Trophoblast cell (in vitro differentiated cells and primary cell): ENCODE data around the gene DAAM2.
A peak's percentile ranks its signal among the peaks of the same experiment; 100 is the strongest.

Experiments used
- DNase-seq, 2 donors: peaks; one replicate each; pipeline ENCODE4 v3.0.0-alpha.2; 2016
- H2AFZ ChIP-seq: 2 replicates; pipeline ENCODE4 v1.6.1; 2013; ENCODE audit warnings: low read length, moderate library complexity, mild to moderate bottlenecking; ENCODE audit not compliant: insufficient read depth, poor library complexity
- H2AK5ac ChIP-seq: 2 replicates; pipeline ENCODE4 v1.6.1; 2013; ENCODE audit warnings: mild to moderate bottlenecking, low read length
- H2BK120ac ChIP-seq: 2 replicates; pipeline ENCODE4 v1.6.1; 2013; ENCODE audit warnings: low read length, mild to moderate bottlenecking, moderate library complexity; ENCODE audit not compliant: insufficient read depth, poor library complexity
- H2BK12ac ChIP-seq: 2 replicates; pipeline ENCODE4 v1.6.1; 2013; ENCODE audit warnings: mild to moderate bottlenecking, low read length, moderate library complexity
- H2BK5ac ChIP-seq: 2 replicates; pipeline ENCODE4 v1.6.1; 2013; ENCODE audit warnings: low read length, low read depth, moderate library complexity, mild to moderate bottlenecking; ENCODE audit not compliant: poor library complexity
- H3K14ac ChIP-seq: 2 replicates; pipeline ENCODE4 v1.6.1; 2013; ENCODE audit warnings: mild to moderate bottlenecking, low read length
- H3K18ac ChIP-seq: 2 replicates; pipeline ENCODE4 v1.6.1; 2013; ENCODE audit warnings: mild to moderate bottlenecking, low read length
- H3K23ac ChIP-seq: 2 replicates; pipeline ENCODE4 v1.6.1; 2013; ENCODE audit warnings: low read length
- H3K27ac ChIP-seq: 2 replicates; pipeline ENCODE4 v1.5.1; 2013; ENCODE audit warnings: low read depth, mild to moderate bottlenecking, inconsistent platforms, low read length, moderate library complexity
- H3K27me3 ChIP-seq: 2 replicates; pipeline ENCODE4 v1.6.1; 2013; ENCODE audit warnings: inconsistent platforms, mild to moderate bottlenecking, low read length, moderate library complexity; ENCODE audit not compliant: insufficient read depth
- H3K36me3 ChIP-seq, 2 experiments: 1 replicate in 1 of 2; 2 replicates in 1 of 2; pipeline ENCODE4 v1.6.1; 2013; ENCODE audit warnings: low read length in 2 of 2, mild to moderate bottlenecking in 2 of 2, moderate library complexity in 1 of 2; ENCODE audit not compliant: insufficient read depth in 2 of 2, control insufficient read depth in 1 of 2
- H3K4ac ChIP-seq: 2 replicates; pipeline ENCODE4 v1.6.1; 2013; ENCODE audit warnings: low read depth, mild to moderate bottlenecking, low read length, moderate library complexity
- H3K4me1 ChIP-seq, 2 experiments: 1 replicate in 1 of 2; 2 replicates in 1 of 2; pipeline ENCODE4 v1.6.1; 2013; ENCODE audit warnings: low read length in 2 of 2, mild to moderate bottlenecking in 2 of 2, moderate library complexity in 1 of 2; ENCODE audit not compliant: insufficient read depth in 2 of 2, control insufficient read depth in 1 of 2
- H3K4me2 ChIP-seq: 2 replicates; pipeline ENCODE4 v1.6.1; 2013; ENCODE audit warnings: inconsistent platforms, mild to moderate bottlenecking, low read length, moderate library complexity
- H3K4me3 ChIP-seq: 2 replicates; pipeline ENCODE4 v1.5.1; 2013; ENCODE audit warnings: mild to moderate bottlenecking, low read depth, low read length, inconsistent platforms
- H3K79me1 ChIP-seq: one replicate; pipeline ENCODE4 v1.6.1; 2013; ENCODE audit warnings: low read length
- H3K79me2 ChIP-seq: 2 replicates; pipeline ENCODE4 v1.6.1; 2013; ENCODE audit warnings: low read length, mild to moderate bottlenecking; ENCODE audit not compliant: control insufficient read depth, insufficient read depth, poor library complexity
- H3K9ac ChIP-seq: 2 replicates; pipeline ENCODE4 v1.6.1; 2013; ENCODE audit warnings: mild to moderate bottlenecking, low read length
- H3K9me3 ChIP-seq: 2 replicates; pipeline ENCODE4 v1.6.1; 2013; ENCODE audit warnings: low read depth, mild to moderate bottlenecking, control low read depth, inconsistent platforms, low read length; ENCODE audit not compliant: insufficient read depth
- H4K12ac ChIP-seq: 2 replicates; pipeline ENCODE4 v1.6.1; 2013; ENCODE audit warnings: low read depth, mild to moderate bottlenecking, low read length, moderate library complexity
- H4K8ac ChIP-seq: 2 replicates; pipeline ENCODE4 v1.6.1; 2013; ENCODE audit warnings: low read depth, mild to moderate bottlenecking, low read length, moderate library complexity
- H4K91ac ChIP-seq: one replicate; pipeline ENCODE4 v1.6.1; 2013; ENCODE audit warnings: low read depth, mild to moderate bottlenecking, low read length, moderate library complexity
- WGBS: extraction: QIAGEN DNeasy Blood & Tissue Kit; methylation state at CpG from one replicate; pipeline ENCODE4 v1.1.7; 2013; ENCODE audit warnings: missing lambda C conversion rate; ENCODE audit not compliant: insufficient read length, insufficient coverage; ENCODE audit errors: extremely low coverage; 5-methylcytosine and 5-hydroxymethylcytosine counted together

DAAM2 gene

DNA sequence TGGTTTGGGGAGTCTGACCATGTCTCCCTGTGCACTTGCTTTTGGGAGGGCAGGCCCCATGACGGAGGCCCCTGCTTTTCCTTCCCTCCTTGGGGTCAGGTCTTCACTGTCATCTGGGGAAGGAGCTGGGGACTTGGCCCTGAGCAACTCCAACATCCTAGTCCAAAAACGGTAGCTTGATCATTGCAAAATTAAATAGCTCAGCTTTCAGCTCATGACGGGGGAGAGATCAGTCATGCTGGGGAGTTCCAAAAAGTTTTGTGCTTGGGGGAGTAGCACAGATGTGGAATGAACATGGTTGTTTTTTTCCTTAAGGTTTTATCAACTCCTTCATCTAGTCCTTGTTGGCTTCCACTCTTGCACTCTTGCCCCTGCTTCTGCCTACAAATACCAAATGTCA lies 81.3 kb downstream of the DAAM2 start:
- peaks cover 4% of the 10 kb centered on the region for H3K9me3 ChIP-seq
- no peak for DNase-seq
- no peaks in the 10 kb centered on the region for H3K4me1 ChIP-seq
- H3K79me1 ChIP-seq, result no peaks in the 10 kb centered on the region
- no peak overlapping the region for H3K9ac ChIP-seq
- H4K91ac ChIP-seq, result no peak overlapping the region
- H3K4me2 ChIP-seq, result no peak overlapping the region
- H3K23ac ChIP-seq, result no peak overlapping the region
- no peak overlapping the region for H3K4ac ChIP-seq
- no peak overlapping the region for H3K14ac ChIP-seq
- no peak overlapping the region for H4K12ac ChIP-seq
- no peak overlapping the region for H3K18ac ChIP-seq
- no peaks in the 10 kb centered on the region for H3K79me2 ChIP-seq
- no peak overlapping the region for H2AK5ac ChIP-seq
- no peaks in the 10 kb centered on the region for H3K27me3 ChIP-seq
- peaks cover 12 to 38% of the 10 kb centered on the region in 2 experiments for H3K36me3 ChIP-seq
- H2BK120ac ChIP-seq, result no peak overlapping the region
- H2BK5ac ChIP-seq, result no peak overlapping the region
- H2BK12ac ChIP-seq, result no peak overlapping the region
- no peak overlapping the region for H4K8ac ChIP-seq
- H3K4me3 ChIP-seq, result no peak overlapping the region
- H3K27ac ChIP-seq, result no peak overlapping the region
- WGBS, result no CpG with 5 or more reads among the region's 3 CpGs
- no peak overlapping the region for H2AFZ ChIP-seq

DNA sequence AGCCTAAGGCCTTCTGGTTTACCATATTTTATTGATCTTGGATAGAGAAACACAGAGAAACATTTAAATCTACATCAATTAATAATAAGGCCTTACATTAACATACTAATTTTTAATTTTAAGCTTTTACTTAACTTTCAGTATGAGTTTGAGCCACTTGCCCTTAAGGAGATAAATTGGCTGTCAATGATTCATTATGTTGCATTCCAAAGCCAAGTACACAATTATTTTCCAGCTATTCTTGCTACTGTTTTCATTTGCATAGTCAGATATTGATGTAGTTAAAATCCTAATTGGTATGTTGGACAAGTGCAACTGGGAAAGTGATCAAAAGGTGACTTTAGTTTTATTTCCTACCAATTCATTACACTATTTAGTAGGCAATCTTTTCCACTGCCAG lies 83.9 kb downstream of the DAAM2 start:
- no peak overlapping the region for H2BK12ac ChIP-seq
- H3K9me3 ChIP-seq, result peaks cover 3% of the 10 kb centered on the region
- H2BK5ac ChIP-seq, result no peak overlapping the region
- no peak overlapping the region for H4K91ac ChIP-seq
- no peak overlapping the region for H3K27ac ChIP-seq
- H3K27me3 ChIP-seq, result no peaks in the 10 kb centered on the region
- H2AK5ac ChIP-seq, result no peak overlapping the region
- peaks cover 16 to 35% of the 10 kb centered on the region in 2 experiments for H3K36me3 ChIP-seq
- H2AFZ ChIP-seq, result no peak overlapping the region
- no peaks in the 10 kb centered on the region for H3K79me2 ChIP-seq
- no peak overlapping the region for H3K4ac ChIP-seq
- H3K79me1 ChIP-seq, result no peaks in the 10 kb centered on the region
- no peak overlapping the region for H3K14ac ChIP-seq
- no peak overlapping the region for H3K18ac ChIP-seq
- no peak overlapping the region for H3K4me2 ChIP-seq
- no peak overlapping the region for H2BK120ac ChIP-seq
- no peak overlapping the region for H4K8ac ChIP-seq
- no peak overlapping the region for H3K9ac ChIP-seq
- no peak for DNase-seq
- H3K4me1 ChIP-seq, result no peaks in the 10 kb centered on the region
- H3K4me3 ChIP-seq, result no peak overlapping the region
- no peak overlapping the region for H4K12ac ChIP-seq
- H3K23ac ChIP-seq, result no peak overlapping the region

DNA sequence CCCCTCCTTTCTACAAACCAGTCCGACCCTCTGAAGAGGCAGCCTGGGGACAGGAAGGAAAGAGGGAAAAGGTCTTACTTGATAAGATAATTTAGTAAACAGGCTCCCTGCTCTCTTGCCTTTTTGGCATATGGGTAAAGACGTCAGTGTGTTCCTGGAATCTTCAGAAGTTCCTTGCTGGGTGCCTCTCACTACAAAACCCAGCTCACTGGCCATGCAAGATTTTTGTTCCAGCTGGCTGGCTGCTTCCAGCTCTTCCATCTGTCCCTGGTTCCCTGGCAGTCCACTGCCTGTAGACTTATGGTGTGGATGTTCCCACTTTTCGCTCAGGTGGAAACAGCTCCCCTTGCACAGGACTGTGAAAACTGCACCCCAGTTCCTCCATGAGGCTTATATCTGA lies 84.7 kb downstream of the DAAM2 start:
- H3K23ac ChIP-seq, result no peak overlapping the region
- H2BK5ac ChIP-seq, result no peak overlapping the region
- H3K4ac ChIP-seq, result no peak overlapping the region
- peaks cover 3% of the 10 kb centered on the region for H3K9me3 ChIP-seq
- no peak overlapping the region for H3K4me3 ChIP-seq
- H4K91ac ChIP-seq, result no peak overlapping the region
- no peak overlapping the region for H3K9ac ChIP-seq
- H4K8ac ChIP-seq, result no peak overlapping the region
- peak; percentile 5 to 67 for DNase-seq
- peaks cover 0 to under 1% of the 10 kb centered on the region in 2 experiments for H3K4me1 ChIP-seq
- no peak overlapping the region for H2BK12ac ChIP-seq
- H2AFZ ChIP-seq, result no peak overlapping the region
- H3K14ac ChIP-seq, result no peak overlapping the region
- no CpG with 5 or more reads among the region's 3 CpGs for WGBS
- H3K4me2 ChIP-seq, result no peak overlapping the region
- H3K18ac ChIP-seq, result no peak overlapping the region
- H3K27me3 ChIP-seq, result no peaks in the 10 kb centered on the region
- H3K79me1 ChIP-seq, result no peaks in the 10 kb centered on the region
- no peak overlapping the region for H2AK5ac ChIP-seq
- no peak overlapping the region for H3K27ac ChIP-seq
- H4K12ac ChIP-seq, result no peak overlapping the region
- H3K36me3 ChIP-seq, result peaks cover 16 to 35% of the 10 kb centered on the region in 2 experiments
- no peak overlapping the region for H2BK120ac ChIP-seq
- no peaks in the 10 kb centered on the region for H3K79me2 ChIP-seq

DNA sequence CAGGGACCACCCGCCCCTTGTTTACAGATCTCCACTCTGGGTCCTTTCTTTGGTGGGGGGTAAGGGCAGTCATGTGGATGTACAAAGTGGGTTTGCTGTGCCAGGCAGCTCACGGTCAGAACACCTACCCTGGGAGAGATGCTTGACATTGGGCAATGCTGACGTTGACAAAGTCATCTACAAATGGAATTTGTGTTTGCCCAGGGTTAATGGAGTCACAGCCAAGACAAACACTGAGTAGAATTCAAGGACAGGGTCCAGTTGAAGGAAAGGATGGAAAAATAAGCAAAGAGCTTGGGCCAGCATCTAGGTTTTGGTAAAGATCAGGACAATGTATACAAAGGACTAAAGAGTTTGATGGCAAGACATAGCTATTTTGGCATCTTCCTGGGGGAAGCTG lies 87.4 kb downstream of the DAAM2 start:
- Histone ChIP-seq H4K12ac (no peak overlapping the region), H3K79me2 (no peaks in the 10 kb centered on the region), H3K4me1 (peaks cover 10 to 15% of the 10 kb centered on the region in 2 experiments), H3K27ac (no peak overlapping the region), H4K91ac (no peak overlapping the region), H4K8ac (no peak overlapping the region), H2BK5ac (no peak overlapping the region), H3K18ac (no peak overlapping the region), H3K36me3 (peaks cover 12 to 26% of the 10 kb centered on the region in 2 experiments), H3K9me3 (no peaks in the 10 kb centered on the region), H3K4me3 (no peak overlapping the region), H3K9ac (no peak overlapping the region), H3K4me2 (no peak overlapping the region), H3K23ac (no peak overlapping the region), H3K79me1 (no peaks in the 10 kb centered on the region), H2BK120ac (no peak overlapping the region), H3K14ac (no peak overlapping the region), H2AK5ac (no peak overlapping the region), H2BK12ac (no peak overlapping the region), H2AFZ (no peak overlapping the region), H3K4ac (no peak overlapping the region), H3K27me3 (no peaks in the 10 kb centered on the region)
- no peak for DNase-seq
- WGBS, result no CpG with 5 or more reads among the region's 3 CpGs
